Endometrium (tissue), 2 donors: Measurements from ENCODE around the gene MCAT.

Source experiments
- FAIRE-seq: peaks from 2 replicates; lab custom pipeline; 2012; peaks lifted over from hg19 to GRCh38; lab: Jason Lieb, UNC
- donor health status: control.
- donor health status: control.

MCAT gene

DNA sequence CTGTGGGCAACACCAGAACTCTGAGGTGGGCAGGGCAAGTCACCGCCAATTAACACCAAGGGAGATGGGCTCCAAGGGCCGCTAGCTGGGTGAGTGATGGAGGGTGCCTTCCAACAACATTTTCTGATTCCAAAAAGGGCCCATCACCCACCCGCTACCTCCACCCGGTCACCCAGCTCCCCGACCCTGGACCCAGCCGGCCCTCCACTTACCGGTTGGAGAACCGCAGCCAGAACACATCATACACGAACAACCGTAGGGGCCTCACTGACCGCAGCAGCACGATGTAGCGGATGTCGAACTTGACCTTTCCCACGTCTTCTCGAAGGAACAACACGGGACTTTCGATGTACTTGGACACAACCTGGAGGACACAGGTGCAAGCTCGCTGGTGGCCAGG, 29.0 kb upstream of the MCAT start:
- no peak for FAIRE-seq

- no peak for FAIRE-seq
These were observed 28.4 kb upstream of the MCAT start for GRCh38 chr22:43171607-43172006.

GRCh38 chr22:43171019-43171491, 27.9 kb upstream of the MCAT start:
- no peak for FAIRE-seq

DNA sequence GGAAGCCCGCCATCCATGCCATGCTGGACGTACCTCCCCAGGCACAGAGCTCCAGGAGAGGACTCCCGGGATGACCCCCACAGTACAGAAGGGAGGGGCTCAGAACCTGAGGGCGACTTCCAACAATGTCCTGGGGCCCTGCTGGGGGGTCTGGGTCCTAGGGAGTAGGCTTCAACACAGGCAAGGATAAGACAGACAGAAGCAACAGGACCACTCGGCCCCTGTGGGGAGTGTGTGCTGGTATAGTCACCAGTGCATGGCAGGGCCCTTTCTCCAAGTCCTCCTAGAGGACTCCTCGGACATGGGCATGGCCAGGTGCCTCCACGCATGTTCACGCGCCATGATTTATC, 26.9 kb upstream of the MCAT start:
- FAIRE-seq = no peak

DNA sequence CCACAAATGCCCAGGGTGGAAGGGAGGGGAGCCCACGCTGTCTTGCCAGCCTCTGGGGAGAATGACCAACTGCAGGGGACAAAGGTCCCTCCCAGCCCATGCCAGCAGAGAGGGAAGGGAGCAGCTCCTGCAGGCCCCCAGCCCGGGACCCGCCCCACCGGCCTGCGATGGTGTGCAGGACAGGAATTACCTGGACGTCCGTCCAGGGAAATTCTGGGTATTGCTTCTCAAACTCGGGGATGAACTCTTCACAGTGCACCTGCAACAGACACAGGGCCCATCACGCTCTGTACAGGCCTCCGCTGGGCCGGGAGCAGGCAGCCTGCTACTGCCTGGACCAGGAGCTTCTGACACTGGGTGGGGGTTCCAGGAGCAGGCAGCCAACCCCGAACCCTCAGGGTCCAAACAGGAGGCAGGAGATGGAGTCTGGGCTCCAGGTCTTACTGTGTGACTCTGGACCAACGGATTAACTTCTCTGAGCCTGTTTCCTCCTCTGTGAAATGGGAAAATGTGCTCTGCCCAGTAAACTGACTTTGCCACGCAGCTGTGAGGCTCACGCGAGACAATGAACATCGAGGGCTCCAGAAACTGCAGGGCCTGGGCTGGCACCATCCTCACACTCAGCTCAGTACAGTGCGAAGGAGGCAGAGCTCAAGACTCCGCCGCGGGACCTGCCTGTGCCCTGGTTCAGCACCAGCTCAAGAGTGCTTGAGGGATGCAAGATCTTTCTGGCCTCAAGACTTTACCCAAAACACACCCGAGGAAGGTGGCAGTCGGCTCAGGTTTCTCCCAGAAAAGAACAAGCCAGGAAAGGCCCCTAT, 26.3 kb upstream of the MCAT start:
- FAIRE-seq = no peak

DNA sequence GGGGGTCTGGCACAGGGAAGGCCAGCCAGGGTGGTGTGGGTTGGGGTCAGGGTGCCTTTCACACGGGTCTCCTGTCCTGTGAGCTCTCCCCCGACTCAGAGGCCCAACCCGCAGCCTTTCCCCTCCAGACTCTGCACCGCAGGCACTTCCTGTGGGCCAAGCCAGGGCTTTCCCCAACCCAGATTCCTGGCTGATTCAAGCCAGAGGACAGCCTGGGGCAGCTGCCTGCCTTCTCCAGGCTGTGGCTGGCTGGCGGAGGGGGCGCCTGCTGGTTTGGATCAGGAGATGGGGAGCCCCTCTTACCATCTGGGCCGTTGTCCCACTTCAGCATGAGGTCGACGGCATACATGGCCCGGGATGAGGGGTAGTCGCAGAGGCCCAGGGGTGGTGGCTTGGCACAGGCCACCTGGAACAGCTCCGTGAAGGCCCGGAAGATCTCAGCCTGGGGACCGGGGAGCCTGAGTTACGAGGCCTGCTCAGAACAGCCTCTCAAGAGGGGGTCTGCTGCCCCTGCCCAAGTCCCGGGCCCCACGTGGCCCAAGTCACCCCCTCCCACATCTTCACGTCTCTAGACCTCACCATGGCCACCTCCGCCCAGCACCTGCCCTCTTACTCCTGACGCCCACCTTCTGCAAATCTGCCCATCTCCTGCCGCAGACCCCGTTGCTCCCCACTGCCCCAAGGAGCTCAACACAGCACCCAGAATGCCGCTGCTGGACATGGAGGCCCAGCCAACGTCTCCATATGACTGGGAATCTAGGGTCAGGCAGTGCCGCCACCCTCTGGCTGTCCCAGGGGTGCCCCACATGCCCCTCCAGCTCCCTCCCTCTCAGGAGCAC, 25.5 kb upstream of the MCAT start:
- FAIRE-seq = no peak

- no peak for FAIRE-seq
These were observed 23.9 kb upstream of the MCAT start for GRCh38 chr22:43167001-43167589.

DNA sequence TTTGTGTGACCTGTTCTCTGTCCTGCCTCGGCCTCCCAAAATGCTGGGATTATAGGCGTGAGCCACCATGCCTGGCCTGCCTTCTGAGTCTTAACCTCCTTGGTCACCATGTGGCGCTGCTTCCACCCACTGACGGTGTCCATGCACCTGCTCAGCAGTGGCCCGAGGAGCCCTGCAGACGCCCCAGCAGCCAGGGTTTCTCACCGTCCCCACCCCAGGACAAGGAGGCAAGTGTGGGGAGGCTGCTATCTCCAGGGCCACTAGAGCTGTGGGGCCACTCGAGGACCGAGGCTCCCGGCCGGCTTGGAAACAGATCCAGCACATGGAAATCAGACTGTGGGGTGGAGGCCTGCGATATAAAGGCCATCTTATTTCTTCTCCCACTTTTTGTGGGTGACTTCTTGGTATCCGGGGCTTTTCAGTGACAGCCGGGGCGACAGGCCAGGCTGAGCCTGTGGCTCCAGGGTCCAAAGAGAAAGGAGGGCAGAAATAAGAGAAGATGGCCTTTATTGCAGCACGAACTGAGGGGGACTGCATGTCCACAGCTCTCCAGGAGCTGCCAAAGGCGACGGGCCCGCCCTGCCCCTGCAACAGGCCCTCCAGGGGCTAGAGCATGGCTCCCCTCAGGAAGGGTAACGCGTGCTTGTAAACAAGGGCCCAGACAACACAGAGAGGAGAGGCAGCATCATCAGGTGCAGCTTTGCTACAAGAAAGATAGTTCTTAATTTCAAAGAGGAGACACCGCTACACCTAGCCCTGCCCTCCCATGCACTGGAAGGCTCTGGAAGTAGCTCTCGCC, 23.1 kb upstream of the MCAT start:
- no peak for FAIRE-seq

- no peak for FAIRE-seq
These were observed 21.4 kb upstream of the MCAT start for GRCh38 chr22:43164636-43165035.

GRCh38 chr22:43163241-43163795, 20.1 kb upstream of the MCAT start:
- FAIRE-seq = no peak

DNA sequence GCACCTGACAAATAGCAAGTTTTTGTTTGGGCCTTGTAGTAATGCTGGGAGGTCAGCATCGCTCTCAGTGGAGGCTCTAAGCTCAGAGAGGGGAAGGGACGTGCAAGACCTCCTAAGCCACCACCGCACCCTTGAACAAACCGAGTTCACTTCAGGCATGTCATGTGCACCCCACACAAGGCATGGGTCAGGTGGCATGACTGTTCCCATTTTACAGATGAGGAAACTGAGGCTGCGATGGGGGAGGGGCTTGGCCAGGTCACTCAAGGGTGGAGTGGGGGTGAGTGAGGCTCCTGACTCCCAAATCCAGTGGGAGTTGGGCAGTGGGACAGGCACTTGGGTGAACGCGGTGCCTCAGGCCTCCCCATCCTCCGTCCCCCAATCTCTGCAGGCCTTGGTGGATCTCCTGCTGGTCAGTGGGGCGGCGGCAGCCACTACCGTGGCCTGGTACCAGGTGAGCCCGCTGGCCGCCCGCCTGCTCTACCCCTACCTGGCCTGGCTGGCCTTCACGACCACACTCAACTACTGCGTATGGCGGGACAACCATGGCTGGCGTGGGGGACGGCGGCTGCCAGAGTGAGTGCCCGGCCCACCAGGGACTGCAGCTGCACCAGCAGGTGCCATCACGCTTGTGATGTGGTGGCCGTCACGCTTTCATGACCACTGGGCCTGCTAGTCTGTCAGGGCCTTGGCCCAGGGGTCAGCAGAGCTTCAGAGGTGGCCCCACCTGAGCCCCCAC, 19.4 kb upstream of the MCAT start:
- no peak for FAIRE-seq

GRCh38 chr22:43160497-43161126, 17.4 kb upstream of the MCAT start:
- FAIRE-seq = no peak

DNA sequence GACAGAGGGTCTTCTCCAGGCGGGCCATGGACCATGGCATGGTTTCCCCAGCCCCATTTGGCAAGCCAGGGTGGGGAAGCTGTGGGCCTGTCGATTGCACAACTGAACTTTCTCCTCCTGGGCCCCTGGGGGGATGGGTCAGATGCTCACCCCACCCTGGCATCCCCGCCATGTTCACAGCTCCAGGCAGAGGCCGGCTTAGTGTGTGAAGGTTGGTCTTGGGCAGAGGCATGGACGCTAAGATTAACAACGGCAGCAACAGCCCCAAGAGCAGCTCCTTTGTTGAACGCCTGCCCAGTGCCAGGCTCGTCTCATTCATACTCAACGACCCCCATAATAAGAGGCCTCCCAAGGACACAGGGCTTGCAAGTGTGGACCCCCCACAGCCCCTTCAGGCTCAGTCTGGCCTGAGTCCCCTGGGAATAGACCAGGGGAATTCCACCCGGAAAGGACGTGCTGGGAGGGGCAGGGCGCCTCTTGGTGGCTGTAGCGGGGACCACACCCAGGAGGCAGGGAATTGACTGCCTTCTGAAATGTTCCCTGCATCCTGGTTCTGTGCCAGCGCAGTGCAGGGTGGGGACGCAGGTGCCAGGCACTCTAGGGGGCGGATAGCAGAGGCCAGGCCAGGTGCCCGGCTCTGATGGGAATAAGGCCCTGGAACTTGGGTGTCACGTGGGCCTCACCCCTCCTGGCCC, 16.4 kb upstream of the MCAT start:
- FAIRE-seq = no peak

DNA sequence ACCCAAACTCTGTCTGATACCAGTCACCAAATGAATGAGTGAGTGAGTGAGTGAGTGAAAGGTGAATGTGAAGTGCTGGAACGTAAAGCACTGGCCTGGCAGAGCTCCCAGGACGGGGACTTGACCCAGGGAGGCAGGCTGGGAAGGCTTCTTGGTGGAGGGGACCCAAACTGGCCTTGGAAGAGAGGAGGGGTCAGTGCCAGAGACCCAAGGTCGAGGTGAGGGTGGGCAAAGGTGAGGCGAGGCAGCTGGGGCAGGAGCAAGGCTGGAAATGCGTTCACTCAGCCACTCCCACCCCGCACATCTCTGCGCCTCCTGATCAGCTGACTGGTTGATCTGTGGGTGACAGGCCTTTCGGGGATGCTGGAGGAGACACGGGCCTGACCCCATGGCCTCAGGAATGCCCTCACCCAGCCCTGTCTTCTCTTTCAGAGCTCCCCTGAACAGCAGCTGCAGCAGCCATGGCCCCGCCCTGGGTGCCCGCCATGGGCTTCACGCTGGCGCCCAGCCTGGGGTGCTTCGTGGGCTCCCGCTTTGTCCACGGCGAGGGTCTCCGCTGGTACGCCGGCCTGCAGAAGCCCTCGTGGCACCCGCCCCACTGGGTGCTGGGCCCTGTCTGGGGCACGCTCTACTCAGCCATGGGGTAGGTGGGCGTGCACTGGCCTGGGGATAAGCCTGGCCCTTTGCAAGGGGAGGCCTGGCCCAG, 15.7 kb upstream of the MCAT start:
- no peak for FAIRE-seq

DNA sequence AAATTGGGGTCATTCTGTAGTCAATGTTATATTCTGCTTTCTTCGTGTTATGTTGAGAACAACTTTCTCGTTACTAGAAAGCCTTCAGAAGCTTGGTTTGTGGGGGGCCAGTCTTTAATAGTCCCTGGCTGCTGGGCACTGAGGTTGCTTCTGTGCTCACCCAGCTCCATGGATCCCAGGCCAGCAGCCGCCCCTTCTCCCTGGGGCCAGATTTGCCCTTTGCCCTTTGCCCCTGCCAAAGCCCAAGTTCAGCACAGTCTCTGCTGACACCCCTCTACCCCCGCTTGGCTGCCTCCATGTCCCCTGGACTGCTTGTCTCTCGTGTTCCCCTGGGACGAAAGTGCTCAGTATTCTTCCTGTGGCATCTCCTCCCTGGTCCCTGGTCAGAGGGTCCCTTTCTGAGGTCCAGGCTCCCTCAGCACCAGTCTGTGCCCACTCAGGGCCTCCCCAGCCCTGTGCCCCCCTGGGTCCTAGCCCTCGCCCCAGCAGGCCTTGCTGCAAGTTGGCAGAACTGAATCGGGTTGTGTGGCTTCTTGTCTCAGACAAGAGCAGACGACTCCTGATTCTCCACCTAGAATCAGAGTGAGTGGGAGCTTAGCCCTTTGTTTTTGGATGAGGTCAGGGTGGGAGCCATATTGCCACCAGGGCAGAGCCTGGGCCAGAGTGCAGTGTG, 14.8 kb upstream of the MCAT start:
- FAIRE-seq = no peak

DNA sequence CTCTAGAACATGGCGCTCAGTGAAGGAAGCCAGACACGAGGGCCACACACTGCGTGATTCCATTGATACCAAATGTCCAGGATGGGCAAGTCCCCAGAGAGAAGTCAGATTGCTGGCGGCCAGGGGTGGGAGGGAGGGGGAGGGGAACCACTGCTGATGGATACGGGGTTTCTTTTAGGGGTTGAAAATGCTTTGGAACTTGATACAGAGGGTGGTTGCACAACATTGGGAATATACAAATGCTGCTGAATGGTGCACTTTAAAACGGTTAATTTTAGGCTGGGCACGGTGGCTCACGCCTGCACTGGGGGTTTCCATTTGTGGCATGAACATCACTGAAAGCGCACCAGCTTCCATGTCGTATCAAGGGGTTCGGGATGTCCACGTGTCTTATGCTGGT, 13.2 kb upstream of the MCAT start:
- no peak for FAIRE-seq

DNA sequence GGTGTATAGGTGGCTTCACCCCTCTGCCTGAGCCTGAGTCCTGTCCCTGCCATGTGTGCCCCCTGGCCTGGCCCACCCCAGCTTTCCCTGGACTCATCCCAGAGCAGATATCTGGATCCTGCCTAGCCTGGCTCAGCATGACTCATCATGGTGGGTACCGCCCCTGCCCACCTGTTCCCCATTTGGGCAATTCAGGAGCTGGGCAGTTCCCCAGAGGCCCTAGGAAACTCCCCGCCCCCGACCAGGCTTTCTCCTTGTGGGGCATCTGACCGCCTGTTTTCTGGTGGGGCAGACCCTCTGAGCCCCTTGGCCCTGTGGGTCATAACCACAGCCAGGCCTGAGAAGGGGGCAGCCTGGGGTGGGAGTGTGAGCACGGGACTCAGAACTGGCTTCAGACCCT, 12.6 kb upstream of the MCAT start:
- no peak for FAIRE-seq

- FAIRE-seq = no peak
These were observed 11.8 kb upstream of the MCAT start for GRCh38 chr22:43154887-43155536.
